Measurements from ENCODE around the gene THPO.

The THPO gene

GRCh38 chr3:184386047-184386806 lies 8.2 kb upstream of the THPO start:
- no peak for TF ChIP-seq CTCF (IDR thresholded peaks at IDR 0.05)
- no peak for DNase-seq (ENCODE audit: low spot score)
- Histone ChIP-seq H3K27ac (no peak overlapping the region), H3K4me3 (no peak overlapping the region)

- Histone ChIP-seq H3K27ac (no peak overlapping the region), H3K4me3 (no peak overlapping the region)
- no peak for DNase-seq (ENCODE audit: low spot score)
- TF ChIP-seq CTCF (IDR thresholded peaks at IDR 0.05) = no peak
Observed at GRCh38 chr3:184384856-184385422, 6.9 kb upstream of the THPO start.

GRCh38 chr3:184384342-184384741 lies 6.3 kb upstream of the THPO start:
- no peak for TF ChIP-seq CTCF (IDR thresholded peaks at IDR 0.05)
- DNase-seq (ENCODE audit: low spot score) = no peak
- no peak overlapping the region for H3K27ac ChIP-seq
- H3K4me3 ChIP-seq = no peak overlapping the region

- Histone ChIP-seq H3K27ac (no peak overlapping the region), H3K4me3 (no peak overlapping the region)
- TF ChIP-seq CTCF (IDR thresholded peaks at IDR 0.05) = no peak
- DNase-seq (ENCODE audit: low spot score) = no peak
Observed at GRCh38 chr3:184383033-184383740, 5.2 kb upstream of the THPO start.

GRCh38 chr3:184382326-184383032 lies 4.5 kb upstream of the THPO start:
- no peak overlapping the region for H3K4me3 ChIP-seq
- no peak overlapping the region for H3K27ac ChIP-seq
- TF ChIP-seq CTCF (IDR thresholded peaks at IDR 0.05) = no peak
- no peak for DNase-seq (ENCODE audit: low spot score)

GRCh38 chr3:184381261-184382224 lies 3.5 kb upstream of the THPO start:
- DNase-seq (ENCODE audit: low spot score) = no peak
- no peak for TF ChIP-seq CTCF (IDR thresholded peaks at IDR 0.05)
- H3K4me3 ChIP-seq = peak overlapping the region; percentile 94
- H3K27ac ChIP-seq = peak overlapping the region; percentile 18 to 90
